ENCODE results near the gene CDH13.

GRCh38 chr16:83185902-83186301, 559.1 kb downstream of the CDH13 start:
- no peak for TF ChIP-seq POLR2AphosphoS5 (IDR thresholded peaks at IDR 0.05)
- TF ChIP-seq SMC3 (conservative IDR thresholded peaks at IDR 0.05; ENCODE audit: poor library complexity): no peak
- no peak for TF ChIP-seq CTCF (IDR thresholded peaks at IDR 0.05; ENCODE audit: poor library complexity, severe bottlenecking)
- no peak for TF ChIP-seq EZH2 (IDR thresholded peaks at IDR 0.05; ENCODE audit: borderline replicate concordance, insufficient read depth, low read length, poor library complexity, severe bottlenecking)

Data from neural cell (in vitro differentiated cells).